Measurements from ENCODE around the gene KLHL3.

KLHL3 gene

GRCh38 chr5:137666461-137666850, 69.4 kb downstream of the KLHL3 start:
- 94% methylated on average over 3 of the region's 3 CpGs for WGBS
- Histone ChIP-seq H3K27ac (ENCODE audit: low read depth, low read length) (no peak overlapping the region), H3K4me3 (ENCODE audit: low read length) (no peak overlapping the region), H3K9me3 (ENCODE audit: insufficient read depth, low read depth, low read length) (no peaks in the 10 kb centered on the region), H3K36me3 (ENCODE audit: insufficient read depth, low read length) (no peaks in the 10 kb centered on the region), H3K4me1 (ENCODE audit: insufficient read depth, low read length) (no peaks in the 10 kb centered on the region), H3K9ac (ENCODE audit: low read depth, low read length) (no peak overlapping the region), H3K27me3 (ENCODE audit: insufficient read depth, low read length) (no peaks in the 10 kb centered on the region)

GRCh38 chr5:137665678-137666460, 70.0 kb downstream of the KLHL3 start:
- H3K27ac ChIP-seq (ENCODE audit: low read depth, low read length): no peak overlapping the region
- 91% methylated on average over 3 of the region's 3 CpGs for WGBS
- H3K9me3 ChIP-seq (ENCODE audit: insufficient read depth, low read depth, low read length): no peaks in the 10 kb centered on the region
- no peaks in the 10 kb centered on the region for H3K27me3 ChIP-seq (ENCODE audit: insufficient read depth, low read length)
- no peaks in the 10 kb centered on the region for H3K4me1 ChIP-seq (ENCODE audit: insufficient read depth, low read length)
- no peaks in the 10 kb centered on the region for H3K36me3 ChIP-seq (ENCODE audit: insufficient read depth, low read length)
- H3K4me3 ChIP-seq (ENCODE audit: low read length): no peak overlapping the region
- no peak overlapping the region for H3K9ac ChIP-seq (ENCODE audit: low read depth, low read length)

GRCh38 chr5:137660349-137660817, 75.5 kb downstream of the KLHL3 start:
- Histone ChIP-seq H3K4me1 (ENCODE audit: insufficient read depth, low read length) (no peaks in the 10 kb centered on the region), H3K27ac (ENCODE audit: low read depth, low read length) (no peak overlapping the region), H3K4me3 (ENCODE audit: low read length) (no peak overlapping the region), H3K9ac (ENCODE audit: low read depth, low read length) (no peak overlapping the region), H3K27me3 (ENCODE audit: insufficient read depth, low read length) (no peaks in the 10 kb centered on the region), H3K36me3 (ENCODE audit: insufficient read depth, low read length) (no peaks in the 10 kb centered on the region), H3K9me3 (ENCODE audit: insufficient read depth, low read depth, low read length) (no peaks in the 10 kb centered on the region)
- WGBS: 24% methylated on average over 6 of the region's 6 CpGs

- no peaks in the 10 kb centered on the region for H3K4me1 ChIP-seq (ENCODE audit: insufficient read depth, low read length)
Observed at GRCh38 chr5:137659209-137659608, 76.7 kb downstream of the KLHL3 start.

GRCh38 chr5:137658324-137658723, 77.6 kb downstream of the KLHL3 start:
- no peak overlapping the region for H3K9ac ChIP-seq (ENCODE audit: low read depth, low read length)
- H3K27ac ChIP-seq (ENCODE audit: low read depth, low read length): no peak overlapping the region
- H3K4me1 ChIP-seq (ENCODE audit: insufficient read depth, low read length): no peaks in the 10 kb centered on the region
- no peaks in the 10 kb centered on the region for H3K36me3 ChIP-seq (ENCODE audit: insufficient read depth, low read length)
- 100% methylated on average over 1 of the region's 1 CpG for WGBS
- H3K4me3 ChIP-seq (ENCODE audit: low read length): no peak overlapping the region
- no peaks in the 10 kb centered on the region for H3K27me3 ChIP-seq (ENCODE audit: insufficient read depth, low read length)
- no peaks in the 10 kb centered on the region for H3K9me3 ChIP-seq (ENCODE audit: insufficient read depth, low read depth, low read length)

More at GRCh38 chr5:137659209-137659608, 76.7 kb downstream of the KLHL3 start:
- no peaks in the 10 kb centered on the region for H3K36me3 ChIP-seq (ENCODE audit: insufficient read depth, low read length)
- no peak overlapping the region for H3K9ac ChIP-seq (ENCODE audit: low read depth, low read length)
- H3K4me3 ChIP-seq (ENCODE audit: low read length): no peak overlapping the region
- no peak overlapping the region for H3K27ac ChIP-seq (ENCODE audit: low read depth, low read length)
- H3K27me3 ChIP-seq (ENCODE audit: insufficient read depth, low read length): no peaks in the 10 kb centered on the region
- H3K9me3 ChIP-seq (ENCODE audit: insufficient read depth, low read depth, low read length): no peaks in the 10 kb centered on the region

- Histone ChIP-seq H3K9ac (ENCODE audit: low read depth, low read length) (no peak overlapping the region), H3K4me3 (ENCODE audit: low read length) (no peak overlapping the region), H3K27ac (ENCODE audit: low read depth, low read length) (no peak overlapping the region), H3K4me1 (ENCODE audit: insufficient read depth, low read length) (no peaks in the 10 kb centered on the region), H3K9me3 (ENCODE audit: insufficient read depth, low read depth, low read length) (no peaks in the 10 kb centered on the region), H3K36me3 (ENCODE audit: insufficient read depth, low read length) (no peaks in the 10 kb centered on the region), H3K27me3 (ENCODE audit: insufficient read depth, low read length) (no peaks in the 10 kb centered on the region)
- WGBS: 58% methylated on average over 3 of the region's 3 CpGs
Observed at GRCh38 chr5:137657073-137657472, 78.8 kb downstream of the KLHL3 start.

- no peaks in the 10 kb centered on the region for H3K36me3 ChIP-seq (ENCODE audit: insufficient read depth, low read length)
- no peaks in the 10 kb centered on the region for H3K27me3 ChIP-seq (ENCODE audit: insufficient read depth, low read length)
- no peak overlapping the region for H3K9ac ChIP-seq (ENCODE audit: low read depth, low read length)
- H3K27ac ChIP-seq (ENCODE audit: low read depth, low read length): no peak overlapping the region
- 91% methylated on average over 2 of the region's 2 CpGs for WGBS
- no peaks in the 10 kb centered on the region for H3K4me1 ChIP-seq (ENCODE audit: insufficient read depth, low read length)
- no peaks in the 10 kb centered on the region for H3K9me3 ChIP-seq (ENCODE audit: insufficient read depth, low read depth, low read length)
- no peak overlapping the region for H3K4me3 ChIP-seq (ENCODE audit: low read length)
Observed at GRCh38 chr5:137656558-137656957, 79.3 kb downstream of the KLHL3 start.

- 91% methylated on average over 3 of the region's 3 CpGs for WGBS
- H3K36me3 ChIP-seq (ENCODE audit: insufficient read depth, low read length): 0 out of 2 replicates have a peak, but pooled peaks cover 8% of the 10 kb centered on the region
- no peak overlapping the region for H3K4me3 ChIP-seq (ENCODE audit: low read length)
- H3K9me3 ChIP-seq (ENCODE audit: insufficient read depth, low read depth, low read length): no peaks in the 10 kb centered on the region
- no peak overlapping the region for H3K27ac ChIP-seq (ENCODE audit: low read depth, low read length)
- no peak overlapping the region for H3K9ac ChIP-seq (ENCODE audit: low read depth, low read length)
- H3K4me1 ChIP-seq (ENCODE audit: insufficient read depth, low read length): no peaks in the 10 kb centered on the region
- no peaks in the 10 kb centered on the region for H3K27me3 ChIP-seq (ENCODE audit: insufficient read depth, low read length)
Observed at GRCh38 chr5:137651022-137651421, 84.9 kb downstream of the KLHL3 start.

- WGBS: 98% methylated on average over 3 of the region's 3 CpGs
- H3K27me3 ChIP-seq (ENCODE audit: insufficient read depth, low read length): no peaks in the 10 kb centered on the region
- H3K4me1 ChIP-seq (ENCODE audit: insufficient read depth, low read length): no peaks in the 10 kb centered on the region
- H3K9me3 ChIP-seq (ENCODE audit: insufficient read depth, low read depth, low read length): no peaks in the 10 kb centered on the region
- H3K27ac ChIP-seq (ENCODE audit: low read depth, low read length): no peak overlapping the region
- no peak overlapping the region for H3K4me3 ChIP-seq (ENCODE audit: low read length)
- 0 out of 2 replicates have a peak, but pooled peaks cover 8% of the 10 kb centered on the region for H3K36me3 ChIP-seq (ENCODE audit: insufficient read depth, low read length)
- H3K9ac ChIP-seq (ENCODE audit: low read depth, low read length): no peak overlapping the region
Observed at GRCh38 chr5:137649228-137649935, 86.5 kb downstream of the KLHL3 start.

GRCh38 chr5:137648361-137648760, 87.5 kb downstream of the KLHL3 start:
- Histone ChIP-seq H3K9me3 (ENCODE audit: insufficient read depth, low read depth, low read length) (no peaks in the 10 kb centered on the region), H3K27me3 (ENCODE audit: insufficient read depth, low read length) (no peaks in the 10 kb centered on the region), H3K4me3 (ENCODE audit: low read length) (no peak overlapping the region), H3K27ac (ENCODE audit: low read depth, low read length) (no peak overlapping the region), H3K9ac (ENCODE audit: low read depth, low read length) (no peak overlapping the region), H3K36me3 (ENCODE audit: insufficient read depth, low read length) (0 out of 2 replicates have a peak, but pooled peaks cover 8% of the 10 kb centered on the region), H3K4me1 (ENCODE audit: insufficient read depth, low read length) (no peaks in the 10 kb centered on the region)
- 94% methylated on average over 5 of the region's 5 CpGs for WGBS

- Histone ChIP-seq H3K27me3 (ENCODE audit: insufficient read depth, low read length) (no peaks in the 10 kb centered on the region), H3K4me3 (ENCODE audit: low read length) (no peak overlapping the region), H3K27ac (ENCODE audit: low read depth, low read length) (no peak overlapping the region), H3K36me3 (ENCODE audit: insufficient read depth, low read length) (0 out of 2 replicates have a peak, but pooled peaks cover 8% of the 10 kb centered on the region), H3K4me1 (ENCODE audit: insufficient read depth, low read length) (no peaks in the 10 kb centered on the region), H3K9me3 (ENCODE audit: insufficient read depth, low read depth, low read length) (no peaks in the 10 kb centered on the region), H3K9ac (ENCODE audit: low read depth, low read length) (no peak overlapping the region)
- 93% methylated on average over 11 of the region's 11 CpGs for WGBS
Observed at GRCh38 chr5:137647401-137647800, 88.5 kb downstream of the KLHL3 start.

All from HUES64 (cell line).